Suppressor macrophage (primary cell): Measurements from ENCODE around the gene HCK.
"Not testable (repeated sequence)": the region's sequence is repeated elsewhere in the genome, so short reads cannot be mapped to it uniquely, and the experiment has no call there.

Experiments
- DNase-seq, 4 experiments: peaks; one replicate each; pipeline ENCODE4 v3.0.0-alpha.2; 2020 to 2022

HCK gene

GRCh38 chr20:32108814-32109391 is 56.9 kb downstream of the HCK start:
- DNase-seq: no peak

DNA sequence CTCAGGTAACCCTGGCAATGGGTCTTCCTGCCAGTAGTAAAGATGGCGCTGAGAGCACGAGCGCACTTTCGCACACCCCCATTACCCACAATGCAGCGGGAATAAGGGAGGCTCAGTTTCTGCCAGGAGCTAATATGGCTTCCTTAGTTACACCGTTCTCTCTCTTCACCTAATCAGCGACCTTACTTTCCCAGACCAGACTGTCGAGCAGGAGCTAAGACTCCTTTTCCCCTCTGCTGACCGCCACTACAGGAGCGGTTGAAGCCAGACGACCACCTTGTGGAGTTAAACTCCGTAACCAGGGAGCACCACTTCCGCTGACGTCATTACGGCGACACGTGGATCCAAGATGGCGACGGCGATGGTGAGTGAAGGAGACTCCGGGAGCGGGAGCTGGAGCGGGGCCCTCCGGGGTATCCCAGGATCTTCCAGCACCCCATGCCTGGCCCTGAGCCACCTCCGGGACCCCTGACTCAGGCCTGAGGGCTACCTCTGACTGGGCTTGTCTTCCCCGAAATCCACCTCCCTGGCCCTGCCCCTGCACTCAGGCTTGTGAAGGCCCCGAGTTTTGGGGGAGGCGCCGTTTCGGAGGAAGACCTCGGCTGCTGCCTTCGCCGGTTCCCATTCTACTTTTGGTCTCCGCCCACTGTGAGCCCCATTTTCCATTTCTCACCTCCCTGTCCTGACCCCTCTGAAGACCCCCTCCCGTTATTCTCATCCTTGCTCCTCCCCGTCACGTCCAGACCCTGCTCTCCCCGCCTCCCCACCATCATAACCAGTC is 57.5 kb downstream of the HCK start, which contains the start of gene TM9SF4:
TM9SF4 (plus strand) TSS at position 323 of the 781 bp plus-strand sequence; CDS start at position 350, 27 bp downstream.
- peak; percentile 90 to 96 (median 94) for DNase-seq

DNA sequence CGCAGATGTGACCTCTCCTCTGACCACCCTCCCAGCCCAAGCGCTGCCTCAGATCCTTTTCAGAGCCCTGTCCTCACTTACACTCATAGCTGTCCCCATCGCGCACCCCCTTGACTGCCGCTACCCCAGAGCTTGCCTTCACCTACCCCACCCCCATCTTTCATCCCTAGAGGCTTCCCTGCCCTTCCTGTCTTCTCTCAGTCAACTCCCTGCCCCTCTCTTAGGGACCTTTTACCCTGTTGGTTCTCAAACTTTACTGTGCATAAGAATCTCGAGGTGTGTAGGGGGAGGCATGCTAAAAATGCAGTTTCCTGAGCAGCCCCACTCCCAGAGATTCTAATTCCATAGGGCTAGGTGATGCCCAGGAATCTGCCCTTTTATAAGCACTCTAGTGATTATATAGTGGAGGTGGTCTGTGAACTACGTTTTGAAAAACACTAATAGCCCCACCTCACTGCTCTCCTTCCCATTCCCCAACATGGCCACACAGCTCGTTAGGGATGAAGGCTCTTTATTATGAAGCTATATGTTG is 58.2 kb downstream of the HCK start:
- no peak for DNase-seq

- DNase-seq: peak in 2 of 4 experiments; percentile 26 to 45
Observed at GRCh38 chr20:32110727-32111126, 58.7 kb downstream of the HCK start.

DNA sequence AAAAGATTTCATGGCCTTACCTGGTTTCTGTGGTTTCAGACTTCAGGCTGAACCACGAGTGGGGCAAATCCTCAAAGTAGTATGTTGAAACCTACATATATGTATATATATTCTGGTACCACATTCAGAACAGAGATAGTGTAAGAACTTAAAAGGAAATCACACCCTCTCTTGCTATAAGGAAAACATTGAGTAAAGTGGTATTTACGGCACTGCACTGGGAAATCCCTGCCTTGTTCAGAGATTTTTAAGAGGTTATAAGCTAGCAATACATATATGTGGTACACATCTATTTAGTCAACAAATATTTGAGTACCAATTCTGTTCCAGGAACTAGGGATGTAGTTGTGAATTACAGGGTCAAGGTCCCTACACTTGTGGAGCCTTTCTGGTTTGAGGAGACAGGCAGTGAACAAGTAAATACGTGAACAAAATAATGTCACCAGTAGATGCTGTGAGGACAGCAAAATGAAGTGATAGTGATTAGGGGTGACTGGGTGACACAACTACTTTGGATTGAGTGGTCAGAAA is 59.2 kb downstream of the HCK start:
- no peak for DNase-seq

DNA sequence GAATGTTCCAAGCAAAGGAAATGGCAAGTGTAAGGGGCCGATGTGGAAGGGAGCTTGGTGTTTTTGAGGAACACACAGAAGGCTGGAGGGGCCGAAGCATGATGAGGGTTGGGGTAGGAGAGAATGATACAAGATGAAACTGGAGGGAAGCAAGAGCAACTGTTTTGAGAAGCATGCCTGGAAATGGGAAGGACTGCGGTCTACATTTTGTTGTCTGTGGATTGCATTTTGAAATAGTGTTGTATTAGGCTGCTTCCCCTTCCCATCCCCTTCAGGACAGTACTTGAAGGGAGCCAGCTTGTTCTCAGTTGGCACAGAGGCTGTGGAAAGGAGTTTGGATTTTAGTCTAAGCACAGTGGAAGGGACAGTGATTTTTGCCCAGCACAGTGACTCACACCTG is 59.7 kb downstream of the HCK start:
- peak; percentile 66 to 85 (median 78) for DNase-seq

DNA sequence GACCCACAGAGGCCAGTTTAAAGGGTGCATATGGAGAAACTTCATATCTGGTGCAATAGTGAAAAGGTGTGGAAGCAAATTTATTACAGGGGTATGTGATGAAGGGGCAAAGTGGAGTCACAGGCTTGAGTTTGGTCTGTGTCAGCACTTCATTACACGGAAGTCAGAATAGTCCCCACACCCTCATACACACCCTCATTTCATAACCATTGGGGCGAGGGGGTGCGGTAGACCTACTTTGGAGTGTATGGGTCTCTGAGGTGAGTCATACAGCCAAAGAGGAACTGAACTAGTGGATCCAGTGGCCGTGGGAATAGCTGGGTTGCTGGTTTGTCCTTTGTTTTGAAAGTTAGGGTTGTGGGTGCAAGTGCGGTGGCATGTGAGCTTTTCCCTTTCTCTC is 60.8 kb downstream of the HCK start:
- peak; percentile 90 to 96 (median 92) for DNase-seq

GRCh38 chr20:32113591-32114260 is 61.7 kb downstream of the HCK start:
- peak in 1 of 4 experiments; percentile 20 for DNase-seq

GRCh38 chr20:32114305-32114960 is 62.4 kb downstream of the HCK start:
- no peak for DNase-seq

GRCh38 chr20:32115211-32115767 is 63.2 kb downstream of the HCK start:
- no peak for DNase-seq

DNA sequence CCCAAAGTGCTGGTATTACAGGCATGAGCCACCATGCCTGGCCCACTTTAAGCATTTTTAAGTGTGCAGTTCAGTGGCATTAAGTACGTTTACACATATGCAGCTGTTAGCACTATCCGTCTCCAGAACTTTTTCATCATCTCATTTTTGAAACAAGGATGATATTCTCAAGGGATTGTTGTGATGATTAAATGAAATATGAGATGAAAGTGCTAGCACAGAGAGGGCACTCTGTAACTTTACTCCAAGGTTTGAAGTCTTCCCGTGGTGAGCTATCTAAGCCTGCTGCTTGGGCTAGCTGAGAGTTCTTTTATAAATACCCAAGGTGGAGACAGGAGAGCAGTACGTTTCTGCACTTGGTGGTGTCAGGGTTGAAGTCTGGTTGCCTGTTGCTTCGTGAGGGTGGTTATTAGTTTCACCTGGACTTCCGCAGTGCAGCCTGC is 64.1 kb downstream of the HCK start:
- DNase-seq: no peak

DNA sequence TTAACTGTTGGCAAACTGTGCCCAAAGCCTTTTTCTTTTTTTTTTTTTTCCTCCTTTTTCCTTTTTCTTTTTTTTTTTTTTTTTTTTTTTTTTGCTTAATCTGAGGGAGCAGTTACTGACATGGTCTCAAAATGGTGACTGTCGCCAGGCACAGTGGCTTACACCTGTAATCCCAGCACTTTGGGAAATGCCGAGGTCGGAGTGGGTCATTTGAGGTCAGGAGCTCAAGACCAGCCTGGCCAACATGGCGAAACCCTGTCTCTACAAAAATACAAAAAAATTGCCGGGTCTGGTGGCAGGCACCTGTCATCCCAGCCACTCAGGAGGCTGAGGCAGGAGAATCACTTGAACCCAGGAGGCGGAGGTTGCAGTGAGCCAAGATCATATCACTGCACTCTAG is 64.8 kb downstream of the HCK start:
- not testable (repeated sequence) for DNase-seq

- DNase-seq: not testable (repeated sequence)
Observed at GRCh38 chr20:32118427-32118826, 66.4 kb downstream of the HCK start.

GRCh38 chr20:32119734-32120133 is 67.7 kb downstream of the HCK start:
- no peak for DNase-seq

DNA sequence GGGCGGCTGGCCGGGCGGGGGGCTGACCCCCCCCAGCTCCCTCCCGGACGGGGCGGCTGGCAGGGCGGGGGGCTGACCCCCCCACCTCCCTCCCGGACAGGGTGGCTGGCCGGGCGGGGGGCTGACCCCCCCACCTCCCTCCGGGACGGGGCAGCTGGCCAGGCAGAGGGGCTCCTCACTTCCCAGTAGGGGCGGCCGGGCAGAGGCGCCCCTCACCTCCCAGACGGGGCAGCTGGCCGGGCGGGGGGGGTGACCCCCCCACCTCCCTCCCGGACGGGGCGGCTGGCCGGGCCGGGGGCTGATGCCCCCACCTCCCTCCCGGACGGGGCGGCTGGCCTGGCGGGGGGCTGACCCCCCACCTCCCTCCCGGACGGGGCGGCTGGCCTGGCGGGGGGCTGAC is 69.9 kb downstream of the HCK start:
- DNase-seq: not testable (repeated sequence)

- DNase-seq: no peak
Observed at GRCh38 chr20:32123088-32123487, 71.0 kb downstream of the HCK start.

- DNase-seq: peak in 1 of 4 experiments; percentile 17
Observed at GRCh38 chr20:32124916-32125454, 72.9 kb downstream of the HCK start.

DNA sequence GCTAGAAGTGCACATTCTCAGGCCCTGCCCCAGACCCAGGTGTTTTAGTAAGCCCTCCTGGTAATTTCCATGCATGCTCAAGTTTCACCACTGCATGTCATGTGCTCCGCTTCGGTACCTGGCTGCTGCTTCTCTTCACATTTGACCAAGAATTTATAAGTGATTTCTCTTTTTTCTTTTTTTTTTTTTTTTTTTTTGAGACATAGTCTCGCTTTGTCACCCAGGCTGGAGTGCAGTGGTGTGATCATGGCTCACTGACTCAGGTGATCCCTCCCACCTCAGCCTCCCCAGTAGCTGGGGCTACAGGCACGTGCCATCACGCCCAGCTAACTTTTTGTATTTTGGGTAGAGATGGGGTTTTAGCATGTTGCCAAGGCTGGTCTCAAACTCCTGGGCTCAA is 73.5 kb downstream of the HCK start:
- no peak for DNase-seq

GRCh38 chr20:32126919-32127318 is 74.9 kb downstream of the HCK start:
- no peak for DNase-seq

DNA sequence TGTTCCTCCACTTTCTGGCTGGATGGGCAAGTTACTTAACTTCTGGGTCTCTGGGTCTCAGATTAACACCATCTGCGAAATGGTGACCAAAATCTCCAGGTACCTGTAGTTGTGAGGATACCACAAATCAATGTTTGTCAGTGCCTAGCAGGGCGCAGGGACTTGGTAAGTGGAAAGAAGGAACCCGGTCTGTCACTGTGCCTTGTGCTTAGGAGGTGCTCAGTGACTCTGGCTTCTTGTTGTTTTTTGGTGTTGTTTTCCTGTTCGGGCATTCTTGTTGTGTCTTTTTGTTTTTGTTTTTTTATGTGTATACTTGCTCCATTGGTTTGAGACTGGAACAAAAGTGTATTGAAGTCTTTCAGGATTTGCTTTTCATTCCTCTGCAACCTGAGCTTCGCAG is 75.3 kb downstream of the HCK start:
- DNase-seq: no peak

DNA sequence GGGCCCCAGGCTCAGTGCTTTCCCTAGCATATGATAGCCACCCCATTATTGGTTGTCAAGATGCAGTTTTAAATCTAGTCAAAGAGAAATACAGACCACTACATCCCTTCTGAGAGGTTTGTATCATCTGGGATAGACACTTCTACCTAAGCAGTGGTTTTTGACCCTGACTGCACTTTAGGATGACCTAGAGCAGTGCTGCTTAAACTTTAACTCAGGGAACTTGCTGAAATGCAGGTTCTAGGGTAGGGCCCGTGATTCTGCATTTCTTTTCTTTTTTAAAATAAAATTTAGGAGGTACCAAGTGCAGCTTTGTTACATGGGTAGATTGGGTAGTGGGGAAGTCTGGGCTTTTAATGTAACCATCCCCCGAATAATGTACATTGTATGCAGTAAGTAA is 76.1 kb downstream of the HCK start:
- no peak for DNase-seq

DNA sequence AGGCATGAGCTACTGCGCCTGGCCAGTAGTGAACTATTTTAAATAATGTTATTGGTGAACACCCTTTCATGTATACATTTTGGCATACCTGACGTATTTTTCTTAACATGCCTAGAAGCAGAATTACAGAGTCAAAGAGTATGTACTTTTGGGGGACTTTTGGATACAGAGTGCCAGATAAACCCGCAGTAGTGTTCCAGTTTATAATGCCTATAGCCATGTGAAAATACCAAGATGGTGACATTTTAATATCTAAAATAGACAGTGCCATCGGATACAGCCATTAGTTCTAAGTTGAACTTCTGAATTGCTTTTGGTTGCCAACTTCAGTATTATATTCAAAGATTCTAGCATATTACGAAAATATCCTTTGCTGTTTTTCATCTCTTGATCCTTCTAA is 77.8 kb downstream of the HCK start:
- DNase-seq: no peak
